GM19351 (cell line): ENCODE measurements around the gene ARHGEF12.
"Not testable (repeated sequence)": the region's sequence is repeated elsewhere in the genome, so short reads cannot be mapped to it uniquely, and the experiment has no call there.

ENCODE experiments used
- ATAC-seq: cut with Tn5 transposase; IDR thresholded peaks from one replicate; pipeline ENCODE4 v1.9.1; 2021; ENCODE audit warnings: mild to moderate bottlenecking, moderate library complexity; ENCODE audit not compliant: unreplicated experiment

Gene ARHGEF12

DNA sequence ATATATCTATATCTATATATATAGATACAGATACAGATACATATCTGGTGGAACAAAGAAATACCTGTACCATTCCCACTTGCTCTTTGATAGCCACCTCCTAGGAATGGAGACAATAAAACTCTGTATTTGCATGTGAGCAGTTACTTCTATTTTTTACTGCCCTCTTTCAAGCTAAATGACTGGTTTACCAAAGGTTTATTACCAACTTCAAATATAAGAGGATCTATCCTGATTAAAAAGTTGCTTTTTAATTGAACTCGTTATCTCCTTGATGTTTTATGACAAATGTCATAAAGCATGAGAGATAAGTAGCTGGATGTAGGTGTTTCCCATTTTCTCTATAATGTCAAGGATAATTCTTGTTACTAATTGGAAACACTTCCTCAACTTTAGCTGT, 153.6 kb downstream of the ARHGEF12 start:
- no peak for ATAC-seq

GRCh38 chr11:120492486-120492885, 156.3 kb downstream of the ARHGEF12 start:
- ATAC-seq = no peak

- ATAC-seq = no peak
These were observed 158.4 kb downstream of the ARHGEF12 start for GRCh38 chr11:120494595-120494994.

DNA sequence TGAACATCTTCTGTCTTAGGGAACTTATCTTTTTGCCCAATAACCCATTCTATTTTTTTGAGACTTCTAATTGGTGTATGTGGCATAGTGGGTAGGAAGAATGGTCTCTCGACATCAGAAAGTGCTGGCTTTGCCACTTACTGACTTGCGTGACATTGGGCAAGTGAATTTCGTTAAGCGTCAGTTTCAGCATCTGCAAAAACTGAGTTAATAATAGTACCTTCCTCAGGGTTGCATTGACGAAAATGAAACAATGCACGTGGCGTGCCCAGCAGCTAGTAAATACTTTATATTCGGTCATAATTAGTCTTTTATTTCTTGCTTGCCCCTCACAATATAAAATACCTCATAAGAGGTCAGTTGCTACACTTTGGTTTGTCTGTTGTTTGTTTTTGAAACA, 162.9 kb downstream of the ARHGEF12 start:
- no peak for ATAC-seq

GRCh38 chr11:120499859-120500258, 163.6 kb downstream of the ARHGEF12 start:
- ATAC-seq = no peak

DNA sequence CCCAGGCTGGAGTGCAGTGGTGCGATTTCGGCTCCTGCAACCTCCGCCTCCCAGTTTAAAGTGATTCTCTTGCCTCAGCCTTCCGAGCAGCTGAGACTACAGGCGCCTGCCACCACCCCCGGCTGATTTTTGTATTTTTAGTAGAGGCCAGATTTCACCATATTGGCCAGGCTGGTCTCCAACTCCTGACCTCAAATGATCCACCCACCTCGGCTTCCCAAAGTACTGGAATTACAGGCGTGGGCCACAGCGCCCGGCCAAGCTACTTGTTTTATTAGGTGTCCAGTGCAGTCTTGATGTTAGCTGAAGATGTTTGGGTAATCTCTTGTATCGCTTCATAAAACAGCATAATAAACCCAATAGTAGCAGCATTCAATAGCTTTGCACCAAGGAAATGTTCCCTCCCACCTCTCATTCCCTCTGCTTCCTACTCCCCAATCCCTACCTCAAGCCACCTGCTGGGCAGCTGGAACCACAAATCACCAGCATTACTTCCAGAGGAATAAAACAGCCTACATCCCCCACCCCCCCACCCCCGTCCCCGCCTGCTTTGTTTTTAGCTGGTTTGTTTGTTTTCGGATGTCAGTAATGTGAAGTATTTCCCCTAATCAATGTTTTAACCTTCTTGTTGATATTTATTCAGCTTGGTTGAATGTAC, 164.3 kb downstream of the ARHGEF12 start:
- no peak for ATAC-seq

- ATAC-seq = no peak
These were observed 165.2 kb downstream of the ARHGEF12 start for GRCh38 chr11:120501440-120501839.

GRCh38 chr11:120501976-120502755, 166.0 kb downstream of the ARHGEF12 start:
- ATAC-seq = no peak

DNA sequence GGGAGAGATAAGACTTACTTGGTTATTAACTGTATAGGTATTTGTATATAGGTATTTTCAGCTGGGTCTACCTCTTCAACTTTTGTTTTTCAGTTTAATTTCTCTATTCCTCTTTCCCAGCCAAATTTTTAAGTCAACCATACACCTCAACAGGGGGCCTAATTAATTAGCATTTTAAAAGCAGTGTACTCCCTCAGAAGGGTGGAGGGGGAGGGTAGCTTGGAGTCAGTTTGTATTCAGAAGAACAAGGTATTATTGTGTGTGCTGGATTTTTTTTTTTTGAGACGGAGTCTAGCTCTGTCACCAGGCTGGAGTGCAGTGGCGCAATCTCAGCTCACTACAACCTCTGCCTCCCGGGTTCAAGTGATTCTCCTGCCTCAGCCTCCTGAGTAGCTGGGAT, 167.3 kb downstream of the ARHGEF12 start:
- not testable (repeated sequence) for ATAC-seq

- no peak for ATAC-seq
These were observed 169.7 kb downstream of the ARHGEF12 start for GRCh38 chr11:120505801-120506425.

DNA sequence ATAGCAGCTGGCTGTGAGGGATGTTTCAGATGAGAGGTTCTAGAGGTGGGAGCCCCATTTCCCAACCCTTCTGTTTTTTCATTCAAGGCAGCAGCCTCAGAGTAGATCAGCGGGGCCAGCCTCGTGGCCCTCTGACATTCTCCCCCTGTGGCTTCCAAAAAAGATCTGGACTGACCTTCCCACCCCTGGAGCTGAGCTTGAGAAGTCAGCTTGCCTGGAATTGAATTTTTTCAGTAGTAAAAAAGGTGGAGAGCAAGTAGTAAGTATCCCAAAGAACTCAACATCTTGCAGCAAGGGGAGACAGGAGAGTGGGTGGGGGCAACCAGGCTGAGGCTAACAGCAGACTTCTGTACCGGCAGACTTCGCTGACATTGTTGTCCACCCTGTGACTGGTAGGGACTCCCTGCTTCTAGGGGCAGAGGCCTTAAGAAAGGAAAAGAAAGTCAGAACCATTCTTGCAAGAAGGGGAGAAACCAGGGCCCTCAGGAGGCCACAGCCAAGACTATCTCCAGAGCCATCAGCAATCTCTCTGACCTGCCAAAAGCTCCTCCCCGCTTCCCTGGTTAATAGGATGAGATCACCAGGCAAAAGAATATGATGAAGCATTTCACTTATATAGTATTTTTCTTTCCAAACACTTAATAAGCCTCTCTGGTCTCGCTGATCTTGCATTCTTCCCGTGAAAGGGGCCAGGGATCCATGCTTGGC, 173.3 kb downstream of the ARHGEF12 start:
- no peak for ATAC-seq

GRCh38 chr11:120510406-120511115, 174.3 kb downstream of the ARHGEF12 start:
- no peak for ATAC-seq

DNA sequence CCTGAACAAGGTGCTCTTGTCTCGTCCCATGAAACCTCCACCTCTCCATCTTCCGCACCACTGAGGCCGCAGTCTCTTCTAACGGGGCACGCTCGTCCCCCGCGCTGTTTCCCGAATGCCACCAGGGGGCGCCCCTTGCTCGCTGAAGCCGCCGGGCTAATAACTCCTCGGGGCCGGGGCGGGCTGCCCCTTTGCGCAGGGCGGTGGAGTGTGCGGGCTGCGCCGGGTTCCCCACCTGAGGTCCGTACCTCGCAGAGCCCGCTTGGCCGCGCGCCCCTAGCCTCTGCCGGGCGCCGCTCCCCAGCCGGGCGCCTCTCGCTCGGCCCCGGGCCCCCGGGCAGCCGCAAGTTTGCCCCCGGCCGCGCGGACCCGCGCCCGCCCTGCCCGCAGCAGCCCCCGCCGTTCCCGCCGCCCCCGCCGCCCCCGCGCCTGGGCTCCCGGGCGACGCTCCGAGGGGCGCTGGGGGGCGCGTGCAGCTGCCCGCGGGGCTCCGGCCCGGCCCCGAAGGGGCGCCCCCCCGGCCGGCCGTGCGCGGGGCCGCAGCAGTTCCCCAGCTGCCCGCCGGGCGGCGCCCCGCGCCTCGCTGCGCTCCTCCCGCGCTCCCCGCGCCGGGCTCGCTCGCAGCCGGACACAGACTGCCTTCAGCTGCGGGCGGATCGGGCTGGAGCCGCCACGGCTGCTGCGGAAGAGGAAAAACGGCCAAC, 175.1 kb downstream of the ARHGEF12 start, which contains the start of gene GRIK4:
TSS of gene GRIK4 (plus strand) at position 633 of the 704 bp plus-strand sequence. CDS start 148,571 bp downstream, outside the sequence.
- ATAC-seq = peak; percentile 90

GRCh38 chr11:120511820-120512738, 175.9 kb downstream of the ARHGEF12 start:
- no peak for ATAC-seq

DNA sequence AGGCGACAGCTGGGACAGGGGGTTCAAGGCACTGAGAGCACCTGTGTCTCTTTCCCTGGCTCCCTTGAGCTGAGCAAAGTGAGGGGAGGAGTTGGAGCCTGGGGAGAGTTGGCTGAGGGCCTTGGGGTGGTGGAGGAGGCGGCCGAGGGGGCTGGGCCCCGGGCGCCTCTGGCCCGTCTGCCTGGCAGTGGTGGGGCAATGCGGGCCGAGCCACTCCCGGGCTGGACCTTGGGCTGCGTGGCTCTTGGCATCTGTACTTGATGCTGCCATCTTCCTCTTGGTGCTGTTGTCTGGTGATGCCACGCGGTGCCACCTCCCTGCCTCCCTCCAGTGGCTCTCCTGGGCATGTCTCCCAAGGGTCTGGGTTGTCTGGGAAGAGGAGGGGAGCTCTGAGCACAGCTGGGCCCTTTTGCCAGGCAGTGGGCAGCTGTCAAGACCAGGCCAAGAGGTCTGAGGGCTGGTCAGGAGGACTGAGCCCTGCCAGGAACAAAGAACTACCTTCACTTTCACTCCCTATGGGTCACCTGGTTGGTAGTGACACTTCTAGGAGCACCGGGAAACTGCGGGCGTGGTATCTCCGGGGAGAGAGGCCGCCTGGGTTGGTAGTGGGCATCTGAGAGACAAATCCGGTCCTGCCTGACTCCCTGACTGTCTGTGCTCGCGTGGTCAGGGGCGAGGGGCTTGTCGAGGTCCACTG, 176.7 kb downstream of the ARHGEF12 start:
- ATAC-seq = no peak

GRCh38 chr11:120513436-120514315, 177.5 kb downstream of the ARHGEF12 start:
- no peak for ATAC-seq

- no peak for ATAC-seq
These were observed 178.4 kb downstream of the ARHGEF12 start for GRCh38 chr11:120514541-120515121.
